Calu3 (cell line): ENCODE data around the gene GFM1. TPM values are rescaled to one million over a fixed set of nuclear protein-coding genes. Genes with fewer than 3 reads are reported as not detected.
A peak's percentile ranks its signal among the peaks of the same experiment; 100 is the strongest.

ENCODE experiments used
- BruUV-seq: library from RNA; stranded (reverse); fragments of 400-500 nt; replicated peaks from 2 replicates; lab custom pipeline; 2021; lab: Mats Ljungman, UMichigan
- CTCF ChIA-PET: fragments of 300-600 bp; sonication (Branson Sonifier 250); formaldehyde crosslinking; loops from one replicate; lab custom pipeline; 2022; ENCODE audit warnings: antibody characterized with exemption; lab: Charles Lee
- DNase-seq: peaks from one replicate; pipeline ENCODE4 v3.0.0; 2022
- H3K27ac Mint-ChIP-seq: one replicate; pipeline ENCODE4 v1.8.0; 2022; ENCODE audit warnings: mixed read lengths; ENCODE audit not compliant: unreplicated experiment
- H3K27me3 Mint-ChIP-seq: one replicate; pipeline ENCODE4 v1.8.0; 2022; ENCODE audit warnings: mixed read lengths; ENCODE audit not compliant: unreplicated experiment
- H3K36me3 Mint-ChIP-seq: one replicate; pipeline ENCODE4 v1.8.0; 2022; ENCODE audit warnings: mild to moderate bottlenecking, moderate library complexity, mixed read lengths; ENCODE audit not compliant: insufficient read depth, unreplicated experiment
- H3K4me1 Mint-ChIP-seq: one replicate; pipeline ENCODE4 v1.8.0; 2022; ENCODE audit warnings: mild to moderate bottlenecking, low read depth, mixed read lengths; ENCODE audit not compliant: unreplicated experiment
- H3K4me3 Mint-ChIP-seq: one replicate; pipeline ENCODE4 v1.8.0; 2022; ENCODE audit warnings: mild to moderate bottlenecking, low read depth, moderate library complexity, mixed read lengths; ENCODE audit not compliant: unreplicated experiment
- H3K9me3 Mint-ChIP-seq: one replicate; pipeline ENCODE4 v1.8.0; 2022; ENCODE audit warnings: low read depth, mixed read lengths; ENCODE audit not compliant: unreplicated experiment
- CTCF ChIP-seq: fragments of 200-600 bp; IDR thresholded peaks from one replicate; pipeline ENCODE4 v1.8.0; 2022; ENCODE audit warnings: antibody characterized with exemption; ENCODE audit not compliant: unreplicated experiment
- intact Hi-C: fragments of 100-400 bp; cut with micrococcal nuclease; formaldehyde crosslinking; loops from one replicate; pipeline ENCODE4 v1.10.0; 2022; ENCODE audit not compliant: unreplicated experiment
- total RNA-seq: library from RNA; stranded (reverse); gene quantifications from 2 replicates; pipeline ENCODE4 v1.2.3, GENCODE V29; 2022

GFM1 gene
- total RNA-seq, 1 experiment from 2014 or later = 77.9 TPM

GRCh38 chr3:158728851-158729250 is 84.5 kb downstream of the GFM1 start:
- Mint-ChIP-seq H3K9me3 (no peaks in the 10 kb centered on the region), H3K27me3 (no peaks in the 10 kb centered on the region), H3K4me1 (peaks cover 76% of the 10 kb centered on the region), H3K27ac (peak overlapping the region; percentile 37), H3K36me3 (peaks cover 98% of the 10 kb centered on the region), H3K4me3 (peak overlapping the region; percentile 93)
- CTCF ChIA-PET = interaction anchor here (0.6 to 5.2 kb wide), 6 partner anchors 16 to 66 kb away, joined by 3 to 98 read pairs (median 27); no protein-coding TSS in a partner anchor
- no peak for DNase-seq
- no peak for TF ChIP-seq CTCF
- intact Hi-C loops = loop anchor here (10.0 kb wide), 1 partner anchor 436 kb away; no protein-coding TSS in a partner anchor
- no TSS peak for BruUV-seq

GRCh38 chr3:158731486-158731885 is 87.2 kb downstream of the GFM1 start:
- TF ChIP-seq CTCF = no peak
- no peak for DNase-seq
- peaks cover 55% of the 10 kb centered on the region for H3K4me1 Mint-ChIP-seq
- H3K36me3 Mint-ChIP-seq = peaks cover 77% of the 10 kb centered on the region
- intact Hi-C loops = no loop called here
- no peaks in the 10 kb centered on the region for H3K9me3 Mint-ChIP-seq
- CTCF ChIA-PET = interaction anchor here (1.5 kb wide), 1 partner anchor 58 kb away, joined by 3 read pairs; no protein-coding TSS in a partner anchor
- H3K27me3 Mint-ChIP-seq = no peaks in the 10 kb centered on the region
- peak overlapping the region; percentile 87 for H3K27ac Mint-ChIP-seq
- TSS peak; percentile 74 for BruUV-seq
- peak overlapping the region; percentile 93 for H3K4me3 Mint-ChIP-seq

GRCh38 chr3:158731938-158732855 is 87.9 kb downstream of the GFM1 start, which contains the start of gene RARRES1:
Gene RARRES1, minus strand, starts transcription at chr3:158732457. Its CDS starts 42 bp downstream, at chr3:158732415.
- Mint-ChIP-seq H3K4me1 (peaks cover 48% of the 10 kb centered on the region), H3K36me3 (peaks cover 75% of the 10 kb centered on the region), H3K9me3 (no peaks in the 10 kb centered on the region), H3K4me3 (peak within 1 kb of the TSS; percentile 93), H3K27me3 (no peaks in the 10 kb centered on the region), H3K27ac (peak within 1 kb of the TSS; percentile 87)
- CTCF ChIA-PET = interaction anchor here (1.5 kb wide), 1 partner anchor 57 kb away, joined by 3 read pairs; no protein-coding TSS in a partner anchor
- no peak for TF ChIP-seq CTCF
- DNase-seq = peak; percentile 94
- intact Hi-C loops = loop anchor here (1.0 kb wide), 1 partner anchor 37 kb away; no protein-coding TSS in a partner anchor
- no TSS peak for BruUV-seq

- intact Hi-C loops = loop anchor here (1.0 kb wide), 1 partner anchor 36 kb away; no protein-coding TSS in a partner anchor
- peak; percentile 16 for TF ChIP-seq CTCF
- Mint-ChIP-seq H3K4me3 (peak overlapping the region; percentile 93), H3K9me3 (no peaks in the 10 kb centered on the region), H3K36me3 (peaks cover 75% of the 10 kb centered on the region), H3K27ac (peak overlapping the region; percentile 87), H3K4me1 (peaks cover 41% of the 10 kb centered on the region), H3K27me3 (no peaks in the 10 kb centered on the region)
- no peak for DNase-seq
- BruUV-seq = no TSS peak
- CTCF ChIA-PET = interaction anchor here (0.7 to 1.5 kb wide), 2 partner anchors 56 to 88 kb away, joined by 3 to 4 read pairs; partner anchors contain the start of gene GFM1
Observed at GRCh38 chr3:158732856-158733200, 88.5 kb downstream of the GFM1 start.
